ENCODE results near the gene SF3A1.
"Not testable (repeated sequence)": the region's sequence is repeated elsewhere in the genome, so short reads cannot be mapped to it uniquely, and the experiment has no call there.

The SF3A1 gene

DNA sequence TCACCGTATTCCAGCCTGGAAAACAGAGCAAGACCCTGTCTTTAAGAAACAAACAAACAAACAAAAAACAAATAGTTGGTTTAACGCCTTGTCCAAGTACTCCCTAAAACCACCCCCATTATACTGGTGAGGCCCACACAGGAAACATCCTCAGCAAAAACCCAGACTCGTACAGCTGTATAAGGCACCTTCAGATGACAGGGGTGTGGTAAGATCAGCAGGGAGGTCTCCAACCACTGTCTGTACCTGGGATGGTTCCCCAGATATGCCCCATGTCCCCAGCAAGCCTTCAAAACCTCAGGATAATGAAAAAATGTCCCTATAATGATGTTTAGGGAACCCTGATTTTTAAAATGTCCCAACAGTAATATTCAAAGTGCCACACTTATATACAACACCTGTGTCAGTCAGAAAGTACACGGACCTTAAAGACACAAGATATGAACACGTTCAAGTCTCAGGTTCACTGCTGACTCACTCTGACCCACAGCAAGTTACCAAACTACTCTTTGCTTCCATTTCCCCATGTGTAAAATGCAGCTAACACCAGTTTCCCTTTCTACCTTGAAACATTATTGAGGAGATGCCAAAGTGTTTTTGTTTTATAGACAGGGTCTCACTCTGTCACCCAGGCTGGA, 9.3 kb downstream of the SF3A1 start:
- no peak for DNase-seq

DNA sequence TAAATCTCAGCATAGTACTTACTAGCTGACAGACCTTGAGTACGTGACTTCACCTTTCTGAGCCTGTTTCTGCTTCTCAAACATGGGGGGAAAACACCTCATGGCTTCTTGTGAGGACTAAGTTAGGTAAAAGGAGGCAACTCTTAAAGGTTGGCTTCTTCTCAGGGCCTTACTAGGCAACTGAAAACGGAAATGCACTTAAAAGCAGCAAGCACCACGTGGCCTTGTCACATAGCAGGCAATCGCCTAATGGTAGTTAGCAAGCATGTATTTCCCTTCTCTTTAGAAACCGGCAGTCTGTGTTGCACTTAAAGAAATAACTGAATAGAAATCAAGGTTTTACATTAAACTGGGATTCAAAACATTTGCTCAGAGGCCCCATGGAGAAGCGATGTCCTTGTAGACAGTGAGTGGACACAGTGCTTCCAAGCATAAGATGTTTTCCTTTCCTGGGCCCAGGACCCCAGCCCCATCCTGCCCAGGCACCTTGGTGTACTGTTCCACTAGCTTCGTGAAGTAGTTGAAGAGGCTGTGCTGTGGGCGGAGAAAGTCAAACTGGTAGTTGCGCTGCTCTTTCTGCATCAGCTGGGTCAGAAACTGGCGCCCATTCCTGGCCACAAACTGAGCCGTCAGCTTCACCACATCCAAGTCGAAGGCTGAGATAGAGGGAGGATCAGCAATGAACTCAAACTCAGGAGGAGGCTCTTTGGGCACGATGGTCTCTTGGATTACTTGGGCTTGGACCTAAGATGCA, 12.1 kb downstream of the SF3A1 start:
- DNase-seq, result no peak

DNA sequence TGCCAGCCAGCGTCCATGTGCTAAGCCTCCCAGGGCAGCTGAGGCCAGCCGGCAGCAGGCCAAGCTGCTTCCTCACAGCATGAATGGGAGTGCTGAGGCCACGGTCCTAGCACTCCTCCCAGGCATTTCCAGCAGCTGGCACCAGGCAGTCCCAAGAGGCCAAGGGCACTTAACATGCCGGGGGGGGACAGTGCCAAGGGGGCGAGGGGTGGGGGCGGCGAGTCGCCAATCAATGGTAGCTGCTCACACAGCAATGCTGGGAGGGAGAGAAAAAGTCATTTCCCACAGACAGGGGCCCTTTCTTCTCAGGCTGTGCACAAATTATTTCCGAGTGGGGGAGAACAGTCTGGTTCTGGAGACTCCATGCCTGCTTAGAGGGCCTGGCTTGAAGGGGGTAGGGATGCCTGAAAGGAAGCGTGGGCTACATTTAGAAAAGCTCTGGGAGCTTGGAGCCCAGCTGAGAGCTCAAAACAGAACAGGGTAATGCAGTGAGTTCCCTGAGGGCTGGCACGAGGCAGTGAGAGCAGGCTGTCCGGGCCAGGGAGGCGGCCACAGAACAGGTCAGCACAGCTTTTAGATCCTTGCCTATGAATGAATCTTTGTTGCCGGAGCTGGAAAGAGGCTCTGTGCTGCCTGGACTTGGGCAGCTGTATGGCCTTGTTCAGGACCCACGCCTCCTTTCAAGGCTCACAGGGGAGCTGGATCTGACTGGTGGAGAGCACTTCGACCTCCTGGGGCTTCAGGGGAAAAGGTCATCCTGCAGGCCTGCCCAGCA, 15.6 kb downstream of the SF3A1 start:
- DNase-seq, result no peak

DNA sequence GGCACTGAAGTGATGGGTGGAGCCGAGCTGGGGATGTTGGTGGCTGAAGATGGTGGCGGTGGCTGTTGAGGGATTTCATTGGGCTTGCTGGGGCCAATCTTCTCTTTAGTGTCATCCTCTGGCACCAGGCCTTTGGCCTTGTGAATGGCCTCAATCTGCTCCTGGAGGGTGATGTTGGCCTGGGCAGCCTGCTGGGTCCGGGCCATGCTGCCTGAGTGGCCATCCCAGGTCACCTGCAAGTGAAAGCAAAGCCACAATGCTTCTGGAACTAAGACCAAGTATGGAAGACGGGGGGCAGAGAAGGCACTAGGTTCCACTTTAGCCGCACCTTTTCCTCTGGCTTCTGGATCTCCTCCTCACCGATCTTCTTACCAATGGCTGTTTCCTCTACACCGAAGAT, 17.9 kb downstream of the SF3A1 start:
- DNase-seq, result no peak

DNA sequence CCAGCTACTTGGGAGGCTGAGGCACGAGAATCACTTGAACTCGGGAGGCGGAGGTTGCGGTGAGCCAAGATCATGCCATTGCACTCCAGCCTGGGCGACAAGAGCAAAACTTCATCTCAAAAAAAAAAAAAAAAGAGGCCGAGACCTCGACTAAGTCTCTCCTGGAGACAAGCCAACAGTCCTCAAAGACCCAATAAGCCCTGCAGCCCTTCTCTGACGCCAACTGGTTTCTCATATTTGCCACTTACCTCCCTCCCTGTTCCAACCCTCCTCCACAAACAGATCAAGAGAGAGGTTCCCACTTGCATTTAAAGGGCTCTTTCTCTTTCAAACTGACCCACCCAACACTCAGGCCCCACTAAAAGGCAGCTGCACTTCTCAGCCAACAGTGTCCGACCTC, 18.4 kb downstream of the SF3A1 start:
- not testable (repeated sequence) for DNase-seq

DNA sequence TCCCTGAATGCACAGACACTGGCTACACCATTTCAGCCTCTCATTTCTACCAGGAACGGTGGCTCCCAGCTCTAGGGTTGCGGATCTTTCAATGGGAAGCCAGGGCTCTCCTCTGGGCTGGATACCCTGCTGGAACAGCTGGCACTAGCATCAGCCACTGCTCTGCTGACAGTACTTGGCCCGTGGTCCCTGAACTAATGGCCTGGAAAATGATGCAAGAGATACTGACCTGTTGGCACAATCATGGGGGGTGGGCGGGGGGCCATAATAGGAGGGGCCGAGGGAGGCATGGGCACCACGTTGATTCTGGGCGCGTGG, 19.3 kb downstream of the SF3A1 start:
- DNase-seq, result no peak

DNA sequence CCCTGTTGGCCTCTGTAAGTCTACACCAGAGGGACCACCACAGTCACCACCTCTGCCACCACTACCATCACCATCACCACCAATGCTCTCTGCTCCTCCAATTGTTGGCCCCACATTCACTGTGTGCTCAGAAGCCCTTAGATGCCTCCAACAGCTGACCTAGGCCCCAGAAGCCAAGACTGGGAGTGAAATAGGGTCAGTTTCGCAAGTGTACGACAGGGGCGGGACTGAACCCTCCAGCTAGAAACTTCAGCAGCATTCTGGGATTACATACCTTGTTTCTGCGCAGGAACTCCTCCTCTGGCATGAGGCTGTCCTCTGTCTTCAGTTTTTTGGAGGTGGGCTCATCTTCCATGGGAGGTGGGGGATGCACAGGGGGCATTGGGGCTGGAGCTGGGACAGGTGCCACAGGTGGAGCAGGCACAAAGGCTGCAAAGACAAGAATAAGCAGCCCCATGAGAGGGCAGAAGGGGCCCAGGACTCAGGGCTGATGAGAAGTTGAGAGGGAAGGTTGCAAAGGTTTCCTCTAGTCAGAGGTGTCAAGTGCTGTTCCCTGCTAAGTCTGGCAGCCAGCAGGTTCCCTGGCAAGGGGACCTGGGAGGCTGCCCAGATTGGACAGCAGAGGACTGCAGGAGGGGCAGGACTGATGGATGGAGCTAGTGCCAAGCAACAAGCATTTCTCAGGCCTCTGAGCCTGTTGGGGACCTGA, 19.8 kb downstream of the SF3A1 start:
- DNase-seq, result no peak

DNA sequence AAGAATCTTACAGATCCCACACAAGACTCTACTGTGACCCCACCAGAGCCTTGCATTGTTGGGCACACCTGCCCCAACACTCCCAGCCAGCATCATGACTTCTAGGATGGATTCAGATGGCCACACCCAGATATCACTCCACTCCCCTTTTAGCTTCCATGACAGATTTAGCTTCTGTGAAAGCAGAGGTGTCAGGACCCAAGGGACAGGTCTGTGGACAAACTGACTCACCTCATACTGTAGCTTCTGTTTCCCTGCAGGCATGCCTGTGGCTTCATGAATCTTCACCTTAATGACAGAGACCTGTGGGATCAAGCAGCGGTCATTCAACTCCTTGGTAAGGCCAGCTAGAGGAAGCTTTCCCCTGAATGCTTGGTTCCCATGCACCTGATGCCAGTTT, 21.5 kb downstream of the SF3A1 start:
- no peak for DNase-seq

DNA sequence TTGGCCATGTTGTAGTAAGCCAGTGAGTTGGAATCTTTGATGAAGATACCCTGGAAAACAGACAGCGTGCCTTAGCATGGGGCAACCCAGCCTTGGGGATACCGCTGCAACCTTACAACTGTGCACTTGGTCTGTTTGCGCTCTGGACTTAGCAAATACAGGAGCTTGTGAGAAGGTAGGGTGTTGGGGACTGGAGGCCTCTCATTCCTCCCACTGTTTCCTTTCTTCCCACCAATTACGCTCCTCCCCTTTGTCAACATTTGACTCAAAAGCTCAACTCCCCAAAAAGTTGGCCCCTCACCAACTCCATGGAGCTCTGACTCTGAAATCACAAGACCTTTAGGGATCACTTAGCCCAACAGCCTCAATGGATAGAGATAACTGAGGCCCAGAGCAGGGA, 22.0 kb downstream of the SF3A1 start:
- no peak for DNase-seq

DNA sequence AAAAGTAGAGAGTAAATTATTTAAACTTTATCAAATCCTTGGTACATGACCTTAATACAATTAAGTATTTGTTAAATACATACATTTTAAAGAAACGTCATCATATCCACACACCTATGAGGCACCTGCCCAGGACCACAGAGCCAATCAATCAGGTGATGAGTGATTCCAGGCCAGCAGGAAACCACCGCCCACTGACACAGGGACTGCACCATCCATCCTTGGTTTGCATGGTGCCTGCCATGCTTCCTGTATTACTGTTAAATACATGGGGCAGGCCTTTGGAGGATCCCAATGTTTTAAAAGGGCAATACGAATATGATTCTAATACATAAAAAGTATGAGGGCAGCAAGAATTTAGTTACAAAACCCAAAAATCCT, 23.0 kb downstream of the SF3A1 start:
- DNase-seq, result no peak

DNA sequence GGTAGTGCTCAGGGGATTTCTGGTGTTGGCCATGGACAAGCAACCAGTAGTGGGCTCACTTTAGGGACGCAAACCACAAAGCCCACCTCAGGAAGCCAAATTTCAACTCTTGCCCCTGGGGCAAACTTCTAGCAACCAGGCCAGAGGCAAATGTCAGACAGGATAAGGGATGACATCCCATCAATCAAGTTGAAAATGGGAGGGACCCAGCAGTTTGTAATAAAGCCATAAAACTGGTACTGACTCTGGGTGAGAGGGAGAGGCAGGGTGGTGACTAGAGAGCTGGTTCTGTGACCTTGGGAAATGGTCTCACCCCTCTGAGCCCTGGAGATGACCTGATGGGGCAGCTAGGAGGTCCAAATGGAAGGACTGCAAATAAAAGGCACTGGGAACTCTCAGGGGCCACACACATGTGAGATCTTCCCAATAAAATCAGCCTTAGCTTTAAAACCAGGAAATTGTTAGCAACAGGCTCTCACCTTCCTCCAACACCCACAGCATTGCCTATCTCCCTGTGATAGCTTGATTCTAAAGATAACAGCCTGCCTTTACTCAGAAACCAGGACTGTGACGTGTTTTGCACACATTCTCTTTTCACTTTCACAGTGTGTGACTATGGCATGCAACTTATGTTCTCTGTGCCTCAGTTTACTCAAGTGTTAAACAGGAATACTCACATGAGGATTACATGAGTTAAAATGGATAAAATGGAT, 23.5 kb downstream of the SF3A1 start:
- no peak for DNase-seq

DNA sequence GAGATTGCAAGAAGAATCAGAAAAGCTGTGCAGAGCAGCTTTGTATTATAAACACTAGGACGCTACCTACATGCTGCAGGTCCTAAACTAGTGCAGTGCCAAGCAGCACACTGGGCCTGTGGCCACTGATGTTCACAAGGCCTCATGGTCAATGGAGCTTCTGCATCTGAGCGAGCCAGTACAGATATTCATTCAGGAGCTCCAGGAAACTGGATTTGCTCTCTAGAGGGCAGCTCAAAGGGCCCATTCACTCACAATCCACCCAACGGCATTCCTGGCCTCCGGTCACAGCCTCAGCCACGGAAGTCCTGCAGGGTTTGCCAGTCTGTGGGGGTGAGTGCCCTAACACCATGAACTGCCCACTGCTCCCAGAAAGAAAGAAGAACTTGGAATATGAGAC, 24.1 kb downstream of the SF3A1 start:
- no peak for DNase-seq

DNA sequence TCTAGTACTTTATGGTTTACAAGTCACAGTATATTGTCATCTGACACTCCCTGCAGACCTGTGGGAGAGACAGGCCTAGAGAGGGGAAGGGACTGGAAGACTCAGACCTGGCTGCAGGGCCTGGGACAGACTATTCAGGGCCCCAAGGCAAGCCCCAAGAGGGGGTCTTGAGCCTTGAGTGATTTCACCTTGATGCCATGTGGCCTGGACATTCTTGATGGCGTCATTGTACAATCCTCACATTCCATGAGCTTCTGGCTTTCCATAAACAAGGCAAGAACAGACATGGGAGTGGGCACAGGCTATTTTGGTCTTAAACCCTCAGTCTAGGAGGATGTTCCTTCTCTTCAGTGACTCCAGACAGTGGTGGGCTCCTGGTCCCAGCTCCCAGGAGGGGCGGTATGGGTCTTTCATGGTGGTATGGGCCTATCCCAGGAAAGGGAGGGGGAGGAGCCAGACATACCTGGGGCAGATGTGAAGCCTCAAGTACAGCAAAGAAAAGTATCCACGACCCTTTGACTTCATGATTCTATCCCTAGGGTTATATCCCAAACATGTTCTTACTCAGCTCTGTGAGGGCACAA, 28.1 kb downstream of the SF3A1 start:
- DNase-seq, result no peak

DNA sequence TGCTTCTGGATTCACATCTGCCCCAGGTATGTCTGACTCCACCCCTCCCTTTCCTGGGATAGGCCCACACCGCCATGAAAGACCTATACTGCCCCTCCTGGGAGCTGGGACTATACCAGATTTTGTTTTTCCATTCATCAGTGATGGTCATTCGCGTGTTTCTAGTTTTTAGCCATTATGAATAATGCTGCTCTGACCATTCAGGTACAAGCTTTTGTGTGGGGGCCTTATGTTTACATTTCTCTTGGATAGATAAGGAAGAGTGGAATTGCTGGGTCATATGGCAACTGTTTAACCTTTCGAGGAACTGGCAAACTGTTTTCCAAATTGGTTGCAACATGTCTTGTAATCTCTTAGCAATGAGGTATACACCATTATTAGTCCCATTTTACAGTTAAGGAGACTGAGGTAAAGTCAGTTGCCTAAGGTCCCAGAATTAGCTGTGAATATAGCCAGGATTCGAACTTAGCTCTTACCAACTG, 28.8 kb downstream of the SF3A1 start:
- DNase-seq, result no peak

DNA sequence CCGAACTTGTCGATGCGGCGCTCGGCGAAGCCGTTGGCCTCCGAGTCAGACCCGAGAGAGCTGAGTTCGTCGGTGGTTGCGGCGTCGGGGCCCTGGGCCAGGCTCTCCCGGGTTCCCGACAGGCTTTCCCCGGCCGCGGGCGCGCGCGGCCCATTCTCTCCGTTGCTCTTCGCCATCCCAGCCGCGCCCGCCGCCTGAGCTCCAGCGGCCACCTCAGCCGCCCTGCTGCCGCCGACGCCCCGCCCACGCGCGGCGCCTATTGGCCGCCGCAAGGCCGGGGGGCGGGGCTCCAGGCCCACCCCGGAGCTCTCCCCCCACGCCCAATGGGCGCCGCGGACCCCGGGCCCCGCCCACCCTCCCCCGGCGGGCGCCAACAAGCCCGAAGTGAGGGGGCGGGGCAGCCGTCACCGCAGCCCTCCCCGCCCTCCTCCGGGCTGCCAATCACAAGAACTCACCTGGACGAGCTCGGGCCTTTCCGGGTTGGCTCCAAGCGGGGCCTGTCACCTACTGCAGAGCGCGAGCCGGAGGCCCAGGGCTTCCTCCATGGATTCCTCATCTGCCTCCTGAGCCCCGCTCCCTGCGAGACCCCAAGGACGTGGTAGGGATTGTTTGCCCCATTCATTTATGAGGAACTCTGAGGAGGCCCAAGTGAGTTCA, 29.9 kb downstream of the SF3A1 start, which contains the start of gene TBC1D10A:
Gene TBC1D10A (minus strand): TSS at position 236 of the 657 bp plus-strand sequence. CDS start 60 bp downstream, at position 176.
- DNase-seq, result peak; percentile 91

DNA sequence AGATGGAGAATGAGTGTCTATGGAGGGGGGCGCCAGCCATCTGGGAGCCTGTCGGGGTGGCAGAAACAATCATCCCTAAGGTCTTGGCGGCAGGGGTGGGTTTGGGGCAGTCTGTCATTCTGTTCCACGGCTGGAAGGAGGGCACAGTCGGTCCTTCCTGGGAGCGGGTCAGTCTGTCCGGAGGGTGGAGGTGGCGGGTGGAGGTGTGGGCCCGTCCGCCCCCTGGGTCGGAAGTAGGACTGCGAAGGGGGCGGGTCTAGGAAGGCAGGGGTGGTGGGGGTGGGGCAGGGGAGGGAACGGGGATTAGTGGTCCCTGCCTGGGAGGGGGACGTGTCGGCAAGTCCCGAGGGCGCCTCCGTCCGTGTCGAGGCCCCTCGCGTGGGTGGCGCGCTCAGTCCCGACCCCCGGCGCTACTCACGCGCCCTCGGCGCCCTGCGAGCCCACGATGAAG, 30.4 kb downstream of the SF3A1 start:
- DNase-seq, result no peak

DNA sequence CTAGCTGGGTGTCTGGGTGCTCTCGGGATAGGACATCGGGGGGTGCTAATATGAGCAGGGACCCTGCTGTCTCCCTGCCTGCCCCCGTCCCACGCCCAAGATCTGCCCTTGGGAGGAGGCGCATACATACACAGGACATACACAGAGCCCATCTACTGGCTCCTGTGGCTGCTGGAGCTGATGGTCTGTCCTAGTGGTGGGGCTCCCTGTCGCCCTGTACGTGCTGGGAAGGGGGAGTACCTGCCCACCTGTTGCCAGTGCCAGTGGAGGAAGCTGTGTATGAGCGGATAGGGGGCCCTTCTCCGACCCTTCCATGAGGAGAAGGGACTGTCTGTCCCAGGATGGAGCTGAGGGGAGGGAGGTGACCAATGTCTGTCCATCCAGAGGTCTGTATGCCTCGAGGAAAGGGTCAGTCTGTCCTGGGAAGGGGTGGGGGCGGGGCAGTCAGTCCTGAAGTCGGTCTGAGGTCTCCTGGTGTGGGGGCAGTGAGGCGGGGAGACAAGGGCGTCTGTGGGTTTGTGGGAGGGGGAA, 30.9 kb downstream of the SF3A1 start:
- DNase-seq, result no peak

DNA sequence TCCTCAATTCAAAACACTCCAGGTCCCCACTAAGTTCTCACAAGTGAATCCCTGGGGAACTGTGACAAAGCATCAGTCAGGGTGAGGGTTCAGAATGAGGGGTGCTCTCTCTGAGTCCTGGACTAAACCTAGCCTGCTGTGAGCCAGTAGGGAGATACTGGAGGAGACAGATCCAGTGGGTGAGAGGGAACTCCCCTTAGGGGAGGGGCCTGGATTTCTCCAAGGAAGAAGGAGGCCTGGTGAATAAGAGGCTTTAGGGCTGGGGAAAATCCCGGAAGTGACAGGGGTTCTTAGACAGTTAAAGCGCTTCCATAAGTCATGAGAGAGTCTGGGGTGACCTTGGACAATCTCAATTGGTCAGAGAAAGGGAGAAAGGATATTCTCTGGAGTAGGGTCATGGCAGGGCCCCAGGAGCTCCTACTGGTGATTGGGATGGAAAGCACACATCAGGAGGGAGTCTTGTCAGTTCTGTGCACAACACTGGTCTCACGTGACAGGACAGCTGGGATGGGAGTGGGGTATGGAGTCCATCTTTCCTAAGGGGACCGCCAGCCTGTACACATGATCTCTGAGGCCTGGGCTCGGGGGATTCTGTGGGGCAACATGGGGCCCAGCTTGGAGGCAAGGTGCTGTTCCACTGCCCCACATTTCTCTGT, 31.5 kb downstream of the SF3A1 start:
- peak; percentile 75 for DNase-seq

DNA sequence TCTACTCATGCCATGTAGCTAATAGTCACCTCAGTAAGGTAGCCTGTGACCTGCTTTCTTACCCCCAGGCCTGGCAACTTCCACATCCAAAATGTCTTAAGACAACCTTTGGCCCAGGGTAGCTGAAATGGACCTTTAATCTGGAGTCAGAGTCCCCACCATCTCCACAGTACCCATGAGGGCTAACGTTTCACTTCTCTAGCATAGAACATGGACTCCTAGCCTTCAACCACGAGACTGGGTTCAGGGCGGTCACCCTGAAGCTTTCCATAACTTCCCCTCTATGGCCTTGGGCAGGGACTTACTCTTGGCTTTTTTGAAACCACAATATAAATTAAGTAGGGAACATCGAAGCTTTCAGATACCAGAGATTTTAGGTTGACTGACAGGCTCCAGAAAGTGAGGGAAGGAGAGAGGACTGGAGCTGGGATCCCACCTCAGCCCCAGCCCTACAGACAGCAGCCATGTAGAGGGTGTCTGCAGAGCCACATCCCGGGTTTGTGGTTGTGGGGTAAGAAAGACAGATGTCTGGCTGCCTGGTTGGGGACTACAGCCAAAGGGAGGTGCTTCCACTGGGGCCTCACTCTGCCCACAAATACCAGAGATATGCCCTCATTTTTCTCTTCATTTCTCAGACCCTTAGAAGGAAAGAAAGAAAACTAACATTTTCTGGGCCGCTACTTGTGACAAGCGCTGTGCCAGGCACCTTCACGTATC, 32.5 kb downstream of the SF3A1 start:
- peak; percentile 54 for DNase-seq

DNA sequence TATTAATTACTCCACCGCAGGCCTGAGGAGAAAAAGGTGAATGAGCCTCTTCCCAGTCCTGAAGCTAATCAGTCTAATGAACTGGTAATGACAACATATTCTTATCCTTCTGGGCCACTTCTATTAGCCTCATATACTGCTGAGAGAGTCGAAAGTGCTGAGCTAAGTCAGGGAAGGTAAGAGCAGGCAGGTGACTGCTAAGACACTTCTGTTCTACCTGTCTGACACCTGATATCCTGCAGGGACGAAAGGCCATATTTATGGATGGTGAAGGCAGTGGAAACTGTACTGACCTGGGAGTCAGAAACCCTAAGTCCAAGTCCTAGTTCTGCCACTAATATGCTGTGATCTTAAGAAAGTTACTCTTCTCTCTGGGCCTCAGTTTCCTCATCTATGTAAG, 33.4 kb downstream of the SF3A1 start:
- DNase-seq, result no peak

Data from suppressor macrophage treated with lipopolysaccharide for 4 hours (primary cell).